Measurements from ENCODE around the gene POLDIP2. TPM values are rescaled to one million over a fixed set of nuclear protein-coding genes. Genes with fewer than 3 reads are reported as not detected.

Gene POLDIP2
- total RNA-seq, 1 donor from 2014 or later = 27.2 TPM

GRCh38 chr17:28335959-28336871 is 21.1 kb downstream of the POLDIP2 start:
- peak; percentile 89 for DNase-seq (ENCODE audit: low spot score)

GRCh38 chr17:28335201-28335958 is 21.9 kb downstream of the POLDIP2 start, which contains the start of the genes IFT20 and TNFAIP1:
TSS of gene IFT20 (minus strand) at chr17:28335472. CDS start at chr17:28331985, 3,487 bp downstream.
TSS of gene TNFAIP1 (plus strand) at chr17:28335761. CDS start at chr17:28339522, 3,761 bp downstream.
- DNase-seq (ENCODE audit: low spot score) = peak; percentile 100

GRCh38 chr17:28334666-28335200 is 22.6 kb downstream of the POLDIP2 start:
- no peak for DNase-seq (ENCODE audit: low spot score)

GRCh38 chr17:28334171-28334570 is 23.2 kb downstream of the POLDIP2 start:
- DNase-seq (ENCODE audit: low spot score) = no peak

GRCh38 chr17:28333083-28333746 is 24.1 kb downstream of the POLDIP2 start:
- no peak for DNase-seq (ENCODE audit: low spot score)

- no peak for DNase-seq (ENCODE audit: low spot score)
Observed at GRCh38 chr17:28331891-28332420, 25.4 kb downstream of the POLDIP2 start.

- DNase-seq (ENCODE audit: low spot score) = no peak
Observed at GRCh38 chr17:28330671-28331070, 26.7 kb downstream of the POLDIP2 start.

GRCh38 chr17:28328325-28328724 is 29.0 kb downstream of the POLDIP2 start:
- no peak for DNase-seq (ENCODE audit: low spot score)

GRCh38 chr17:28327709-28328108 is 29.6 kb downstream of the POLDIP2 start:
- DNase-seq (ENCODE audit: low spot score) = no peak

- DNase-seq (ENCODE audit: low spot score) = no peak
Observed at GRCh38 chr17:28327031-28327607, 30.2 kb downstream of the POLDIP2 start.

- no peak for DNase-seq (ENCODE audit: low spot score)
Observed at GRCh38 chr17:28326114-28326513, 31.2 kb downstream of the POLDIP2 start.

- DNase-seq (ENCODE audit: low spot score) = no peak
Observed at GRCh38 chr17:28325211-28325610, 32.1 kb downstream of the POLDIP2 start.

GRCh38 chr17:28324781-28325180 is 32.5 kb downstream of the POLDIP2 start:
- no peak for DNase-seq (ENCODE audit: low spot score)

- no peak for DNase-seq (ENCODE audit: low spot score)
Observed at GRCh38 chr17:28324267-28324745, 33.0 kb downstream of the POLDIP2 start.

GRCh38 chr17:28320215-28321061 is 36.9 kb downstream of the POLDIP2 start:
- no peak for DNase-seq (ENCODE audit: low spot score)

GRCh38 chr17:28319598-28319935 is 37.8 kb downstream of the POLDIP2 start:
- no peak for DNase-seq (ENCODE audit: low spot score)

GRCh38 chr17:28318759-28319597 is 38.3 kb downstream of the POLDIP2 start, which contains the start of gene TMEM97:
TSS of gene TMEM97 (plus strand) at chr17:28319200. CDS start at chr17:28319240, 40 bp downstream.
- peak; percentile 98 for DNase-seq (ENCODE audit: low spot score)

- no peak for DNase-seq (ENCODE audit: low spot score)
Observed at GRCh38 chr17:28317966-28318758, 39.2 kb downstream of the POLDIP2 start.

Data from umbilical cord (tissue), 2 donors.